Sigmoid colon (tissue), 3 donors: Measurements from ENCODE around the gene PAPLN.

Experiments used
- CTCF ChIP-seq, 4 experiments: fragments of 450-650 bp in 3 of 4; fragments of 200-600 bp in 1 of 4; IDR thresholded peaks; one replicate each; pipeline ENCODE4 v1.5.1; 2016 to 2019; ENCODE audit warnings: antibody characterized with exemption in 4 of 4, mild to moderate bottlenecking in 3 of 4, moderate library complexity in 2 of 4
- POLR2A ChIP-seq, 2 donors: fragments of 450-650 bp; IDR thresholded peaks; one replicate each; pipeline ENCODE4 v1.6.1; 2016; ENCODE audit warnings: antibody characterized with exemption in 2 of 2, mild to moderate bottlenecking in 2 of 2, moderate library complexity in 2 of 2

GRCh38 chr14:73285979-73286378 is 48.7 kb downstream of the PAPLN start:
- TF ChIP-seq CTCF (IDR thresholded peaks at IDR 0.05) (no peak), POLR2A (IDR thresholded peaks at IDR 0.05) (no peak)
